ENCODE data around the gene VPS41. TPM values are rescaled to one million over a fixed set of nuclear protein-coding genes. Genes with fewer than 3 reads are reported as not detected.

VPS41 gene
- total RNA-seq, 1 experiment from 2014 or later, result 31.4 TPM

DNA sequence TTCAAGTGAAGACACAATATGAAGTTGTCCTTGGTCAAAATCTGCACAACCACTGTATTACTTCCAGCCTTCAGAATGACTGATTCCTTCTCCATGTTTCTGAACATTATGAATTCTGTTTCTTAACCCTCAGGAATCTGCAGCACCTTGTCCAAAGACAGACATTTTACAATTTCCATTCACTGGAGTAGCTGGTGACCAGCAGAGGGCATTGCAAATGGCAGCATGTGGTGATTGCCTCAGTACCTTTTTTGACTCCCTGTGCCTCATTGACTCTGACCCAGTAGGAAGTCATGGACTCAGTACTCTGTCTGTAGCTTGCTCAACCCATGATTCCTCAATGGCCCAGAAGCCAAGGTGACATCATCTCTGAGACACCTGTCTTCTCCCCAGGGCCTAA lies 879 bp upstream of the VPS41 start:
- peaks cover 14% of the 10 kb centered on the region for H3K4me1 Mint-ChIP-seq (ENCODE audit: insufficient read depth, unreplicated experiment)
- no peaks in the 10 kb centered on the region for H3K27me3 Mint-ChIP-seq (ENCODE audit: insufficient read depth, unreplicated experiment)
- intact Hi-C loops (cut with micrococcal nuclease), result loop anchor here (10.0 kb wide), 1 partner anchor 85 kb away; no protein-coding TSS in a partner anchor
- H3K27ac Mint-ChIP-seq (ENCODE audit: low read depth, unreplicated experiment), result no peak overlapping the region
- H3K9me3 Mint-ChIP-seq (ENCODE audit: unreplicated experiment), result no peaks in the 10 kb centered on the region
- DNase-seq (ENCODE audit: unreplicated experiment), result no peak
- BruUV-seq (replicated peaks), result no TSS peak
- no peak overlapping the region for H3K4me3 Mint-ChIP-seq (ENCODE audit: unreplicated experiment)
- TF ChIP-seq, protein P1, sequence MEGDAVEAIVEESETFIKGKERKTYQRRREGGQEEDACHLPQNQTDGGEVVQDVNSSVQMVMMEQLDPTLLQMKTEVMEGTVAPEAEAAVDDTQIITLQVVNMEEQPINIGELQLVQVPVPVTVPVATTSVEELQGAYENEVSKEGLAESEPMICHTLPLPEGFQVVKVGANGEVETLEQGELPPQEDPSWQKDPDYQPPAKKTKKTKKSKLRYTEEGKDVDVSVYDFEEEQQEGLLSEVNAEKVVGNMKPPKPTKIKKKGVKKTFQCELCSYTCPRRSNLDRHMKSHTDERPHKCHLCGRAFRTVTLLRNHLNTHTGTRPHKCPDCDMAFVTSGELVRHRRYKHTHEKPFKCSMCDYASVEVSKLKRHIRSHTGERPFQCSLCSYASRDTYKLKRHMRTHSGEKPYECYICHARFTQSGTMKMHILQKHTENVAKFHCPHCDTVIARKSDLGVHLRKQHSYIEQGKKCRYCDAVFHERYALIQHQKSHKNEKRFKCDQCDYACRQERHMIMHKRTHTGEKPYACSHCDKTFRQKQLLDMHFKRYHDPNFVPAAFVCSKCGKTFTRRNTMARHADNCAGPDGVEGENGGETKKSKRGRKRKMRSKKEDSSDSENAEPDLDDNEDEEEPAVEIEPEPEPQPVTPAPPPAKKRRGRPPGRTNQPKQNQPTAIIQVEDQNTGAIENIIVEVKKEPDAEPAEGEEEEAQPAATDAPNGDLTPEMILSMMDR (IDR thresholded peaks at IDR 0.05; ENCODE audit: unreplicated experiment), result no peak
- ChIA-PET CTCF (interaction anchor here (0.5 to 1.8 kb wide), 6 partner anchors 9 to 528 kb away, joined by 3 to 10 read pairs (median 3); no protein-coding TSS in a partner anchor), POLR2A (interaction anchor here (1.0 to 1.2 kb wide), 2 partner anchors 12 to 52 kb away, joined by 4 to 5 read pairs; no protein-coding TSS in a partner anchor)
- H3K36me3 Mint-ChIP-seq (ENCODE audit: insufficient read depth, unreplicated experiment), result no peaks in the 10 kb centered on the region

DNA sequence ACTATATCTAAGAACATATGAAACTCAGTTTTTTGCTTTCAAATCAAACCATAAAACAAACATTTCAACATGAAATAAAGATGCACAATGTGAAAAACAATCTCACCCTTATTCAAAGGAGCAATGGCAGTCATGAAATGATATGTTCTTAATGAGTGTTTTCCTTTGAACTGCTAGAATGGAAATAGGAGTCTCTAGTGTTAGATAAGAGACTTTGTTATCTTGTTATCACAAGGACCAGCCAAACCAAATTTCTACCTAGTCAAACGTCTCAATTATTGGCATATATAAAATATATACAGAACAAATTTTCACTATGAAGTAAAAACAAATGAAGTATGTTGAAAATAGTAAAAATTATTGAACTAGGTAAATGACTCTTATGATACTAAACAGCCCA lies 1.2 kb downstream of the VPS41 start:
- BruUV-seq (replicated peaks), result no TSS peak
- DNase-seq (ENCODE audit: unreplicated experiment), result no peak
- POLR2A ChIA-PET, result no interaction called here
- no peaks in the 10 kb centered on the region for H3K9me3 Mint-ChIP-seq (ENCODE audit: unreplicated experiment)
- no peak overlapping the region for H3K27ac Mint-ChIP-seq (ENCODE audit: low read depth, unreplicated experiment)
- peak overlapping the region; percentile 89 for H3K4me3 Mint-ChIP-seq (ENCODE audit: unreplicated experiment)
- no peaks in the 10 kb centered on the region for H3K36me3 Mint-ChIP-seq (ENCODE audit: insufficient read depth, unreplicated experiment)
- intact Hi-C loops (cut with micrococcal nuclease), result loop anchor here (10.0 kb wide), 1 partner anchor 83 kb away; no protein-coding TSS in a partner anchor
- H3K27me3 Mint-ChIP-seq (ENCODE audit: insufficient read depth, unreplicated experiment), result no peaks in the 10 kb centered on the region
- CTCF ChIA-PET, result no interaction called here
- H3K4me1 Mint-ChIP-seq (ENCODE audit: insufficient read depth, unreplicated experiment), result peaks cover 14% of the 10 kb centered on the region
- TF ChIP-seq, protein P1 (IDR thresholded peaks at IDR 0.05; ENCODE audit: unreplicated experiment), result no peak

DNA sequence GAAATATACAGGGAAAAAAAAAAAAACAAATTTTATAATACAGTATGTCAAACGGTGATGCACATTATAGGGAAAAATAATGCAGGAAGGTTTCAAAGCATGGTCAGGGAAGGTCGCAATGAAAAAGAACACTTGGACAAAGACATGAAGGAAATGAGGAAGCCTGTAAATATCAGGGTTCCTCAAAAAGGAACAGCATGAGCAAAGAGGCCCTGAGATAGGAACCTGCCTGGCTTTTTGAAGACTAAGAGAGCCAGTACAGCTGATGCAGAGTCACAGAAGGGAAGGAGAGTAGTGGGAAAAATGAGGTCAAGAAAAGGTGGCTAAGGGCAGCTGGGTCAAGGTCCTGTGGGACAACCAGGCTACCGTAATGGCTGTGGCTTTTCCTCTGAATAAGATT lies 1.9 kb downstream of the VPS41 start:
- TF ChIP-seq, protein P1 (IDR thresholded peaks at IDR 0.05; ENCODE audit: unreplicated experiment), result no peak

DNA sequence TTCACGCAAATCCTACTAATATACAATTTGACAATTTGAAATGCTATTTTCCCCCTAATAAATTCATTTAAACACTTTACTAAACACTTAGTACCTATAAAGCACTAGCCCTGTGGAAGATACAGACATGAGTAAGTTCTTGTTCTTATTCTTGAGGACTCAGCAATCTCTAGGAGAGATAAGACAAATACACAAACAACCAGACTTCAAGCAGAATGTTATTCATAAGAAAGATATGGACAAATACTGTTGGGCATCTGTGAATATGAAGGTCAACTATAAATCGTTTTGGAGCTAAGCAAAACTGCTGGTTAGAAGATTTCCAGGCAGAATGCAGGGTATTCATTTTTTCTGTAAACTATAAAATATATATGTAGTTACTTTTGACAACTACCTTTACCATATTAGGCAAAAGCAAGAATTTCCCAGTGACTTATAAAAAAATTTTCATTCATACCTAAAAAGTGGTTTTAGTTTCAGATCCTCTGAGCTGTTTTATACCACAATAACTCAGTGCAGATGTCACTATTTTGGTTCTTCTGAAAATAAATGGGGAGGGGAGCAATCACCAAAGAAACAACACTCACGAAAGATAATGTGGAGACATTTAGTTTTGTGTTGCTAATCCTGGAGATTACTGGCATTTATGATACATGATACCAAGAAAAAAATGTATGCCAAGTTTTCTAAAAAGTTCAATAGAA lies 3.8 kb downstream of the VPS41 start:
- Mint-ChIP-seq H3K36me3 (ENCODE audit: insufficient read depth, unreplicated experiment) (no peaks in the 10 kb centered on the region), H3K4me1 (ENCODE audit: insufficient read depth, unreplicated experiment) (peaks cover 20% of the 10 kb centered on the region), H3K27me3 (ENCODE audit: insufficient read depth, unreplicated experiment) (no peaks in the 10 kb centered on the region), H3K9me3 (ENCODE audit: unreplicated experiment) (no peaks in the 10 kb centered on the region), H3K4me3 (ENCODE audit: unreplicated experiment) (no peak overlapping the region), H3K27ac (ENCODE audit: low read depth, unreplicated experiment) (no peak overlapping the region)
- ChIA-PET CTCF (no interaction called here), POLR2A (no interaction called here)
- TF ChIP-seq, protein P1 (IDR thresholded peaks at IDR 0.05; ENCODE audit: unreplicated experiment), result no peak
- BruUV-seq (replicated peaks), result no TSS peak
- intact Hi-C loops (cut with micrococcal nuclease), result loop anchor here (10.0 kb wide), 1 partner anchor 80 kb away; no protein-coding TSS in a partner anchor
- no peak for DNase-seq (ENCODE audit: unreplicated experiment)

More for the DNA sequence above, 1.9 kb downstream of the VPS41 start:
- Mint-ChIP-seq H3K27ac (ENCODE audit: low read depth, unreplicated experiment) (no peak overlapping the region), H3K9me3 (ENCODE audit: unreplicated experiment) (no peaks in the 10 kb centered on the region), H3K36me3 (ENCODE audit: insufficient read depth, unreplicated experiment) (no peaks in the 10 kb centered on the region), H3K27me3 (ENCODE audit: insufficient read depth, unreplicated experiment) (no peaks in the 10 kb centered on the region), H3K4me1 (ENCODE audit: insufficient read depth, unreplicated experiment) (peaks cover 20% of the 10 kb centered on the region), H3K4me3 (ENCODE audit: unreplicated experiment) (no peak overlapping the region)
- CTCF ChIA-PET, result interaction anchor here (0.6 to 0.8 kb wide), 2 partner anchors 9 to 191 kb away, joined by 4 to 7 read pairs; no protein-coding TSS in a partner anchor
- no TSS peak for BruUV-seq (replicated peaks)
- POLR2A ChIA-PET, result no interaction called here
- no peak for DNase-seq (ENCODE audit: unreplicated experiment)
- intact Hi-C loops (cut with micrococcal nuclease), result loop anchor here (10.0 kb wide), 1 partner anchor 82 kb away; no protein-coding TSS in a partner anchor
